GM19438 (cell line): ENCODE data around the gene NAT10.

Source experiments
- ATAC-seq: cut with Tn5 transposase; IDR thresholded peaks from one replicate; pipeline ENCODE4 v1.9.1; 2021; ENCODE audit warnings: low read depth; ENCODE audit not compliant: unreplicated experiment

The NAT10 gene

GRCh38 chr11:34104680-34105078 lies 750 bp upstream of the NAT10 start:
- no peak for ATAC-seq

GRCh38 chr11:34105957-34106504 lies 602 bp downstream of the NAT10 start:
- no peak for ATAC-seq

- ATAC-seq: no peak
Measured at GRCh38 chr11:34111722-34112270, 6.4 kb downstream of the NAT10 start.

- ATAC-seq: no peak
Measured at GRCh38 chr11:34114014-34114413, 8.6 kb downstream of the NAT10 start.

- no peak for ATAC-seq
Measured at GRCh38 chr11:34114471-34114870, 9.0 kb downstream of the NAT10 start.

GRCh38 chr11:34120651-34121050 lies 15.2 kb downstream of the NAT10 start:
- no peak for ATAC-seq

GRCh38 chr11:34124885-34125668 lies 19.6 kb downstream of the NAT10 start:
- no peak for ATAC-seq

DNA sequence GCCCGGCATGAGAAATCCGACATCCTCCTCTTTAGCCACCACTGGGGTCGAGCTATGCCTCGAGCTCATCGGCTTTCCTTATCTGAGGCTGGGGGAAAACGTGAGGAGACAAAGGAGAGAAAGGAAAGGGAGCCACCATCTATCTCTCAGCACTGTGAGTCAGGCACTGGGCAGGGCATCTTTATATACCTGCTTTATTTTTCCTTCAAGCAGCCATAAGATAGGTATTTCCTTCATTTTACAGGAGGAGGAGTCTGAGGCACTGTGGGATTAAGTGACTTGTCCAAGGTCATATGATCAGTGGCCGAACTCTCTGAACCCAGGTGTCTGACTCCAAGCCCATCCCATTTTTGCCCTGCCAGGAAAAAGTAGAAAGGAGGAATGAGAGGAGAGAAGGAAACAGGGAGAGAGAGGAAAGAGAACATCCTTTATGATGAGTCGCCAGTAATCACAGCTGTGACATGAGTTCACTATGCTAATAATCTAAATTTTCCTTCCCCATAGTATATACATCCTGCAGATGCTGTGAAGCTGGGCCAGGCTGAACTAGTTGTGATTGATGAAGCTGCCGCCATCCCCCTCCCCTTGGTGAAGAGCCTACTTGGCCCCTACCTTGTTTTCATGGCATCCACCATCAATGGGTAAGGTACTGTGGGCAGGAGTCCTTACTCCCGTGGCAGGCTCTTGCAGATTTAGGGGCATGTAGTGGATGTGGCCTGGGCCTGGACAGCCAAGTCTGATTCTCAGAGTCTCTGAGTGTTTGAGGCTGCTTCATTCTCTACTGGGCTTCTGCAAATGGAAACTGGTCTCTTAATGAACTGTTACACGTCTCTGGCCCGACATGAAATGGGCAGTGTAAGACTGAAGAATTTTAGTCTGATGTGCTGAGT lies 21.8 kb downstream of the NAT10 start:
- ATAC-seq: no peak

DNA sequence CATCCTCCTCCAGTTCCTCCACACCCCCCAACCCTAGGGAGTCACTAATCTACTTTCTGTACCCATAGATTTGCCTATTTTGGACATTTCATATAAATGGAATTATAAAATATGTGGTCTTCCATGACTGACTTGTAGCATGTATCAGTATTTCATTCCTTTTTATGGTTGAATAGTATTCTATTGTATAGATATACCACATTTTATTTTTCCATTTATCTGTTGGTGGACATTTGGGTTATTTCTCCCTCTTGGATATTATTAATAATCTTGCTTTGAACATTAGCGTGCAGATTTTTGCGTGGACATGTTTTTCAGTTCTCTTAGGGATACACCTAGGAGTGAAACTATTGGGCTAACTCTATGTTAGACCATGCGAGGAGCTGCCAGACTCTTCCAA lies 23.4 kb downstream of the NAT10 start:
- ATAC-seq: no peak

DNA sequence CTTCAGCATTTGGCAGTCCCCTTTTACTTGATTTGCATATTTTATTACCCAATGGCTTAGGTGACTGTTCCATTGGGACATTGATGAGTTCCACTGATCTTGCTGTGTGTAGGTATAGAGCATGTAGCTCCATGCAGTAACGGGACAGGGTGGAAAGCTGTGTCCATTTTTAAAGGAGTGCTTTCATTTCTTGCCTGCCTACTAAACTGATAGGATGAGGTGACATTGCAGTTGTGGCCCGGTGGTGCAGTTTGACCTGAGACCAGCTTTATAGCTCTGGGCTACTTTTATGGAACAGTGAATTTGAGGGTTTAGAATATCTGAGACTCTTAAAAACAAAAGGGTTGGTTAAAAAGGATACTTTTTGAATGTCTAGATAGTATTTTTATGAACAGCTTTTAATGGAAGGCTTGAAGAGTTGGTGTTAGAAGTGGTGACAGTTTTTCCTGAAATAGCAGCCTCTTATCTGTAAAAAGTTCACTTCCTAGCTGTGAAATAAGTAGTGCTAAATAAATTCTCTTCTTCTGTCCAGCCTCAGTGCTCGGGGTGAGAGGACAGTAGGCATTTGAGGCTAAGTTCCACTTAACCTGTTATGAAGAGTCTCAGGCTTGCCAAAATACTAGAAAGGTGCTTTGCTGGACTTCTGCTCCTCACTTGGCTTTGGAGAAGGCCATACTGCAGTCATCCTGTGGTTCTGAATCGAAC lies 27.0 kb downstream of the NAT10 start:
- no peak for ATAC-seq

- no peak for ATAC-seq
Measured at GRCh38 chr11:34134765-34135164, 29.3 kb downstream of the NAT10 start.

- no peak for ATAC-seq
Measured at GRCh38 chr11:34135439-34135838, 30.0 kb downstream of the NAT10 start.

DNA sequence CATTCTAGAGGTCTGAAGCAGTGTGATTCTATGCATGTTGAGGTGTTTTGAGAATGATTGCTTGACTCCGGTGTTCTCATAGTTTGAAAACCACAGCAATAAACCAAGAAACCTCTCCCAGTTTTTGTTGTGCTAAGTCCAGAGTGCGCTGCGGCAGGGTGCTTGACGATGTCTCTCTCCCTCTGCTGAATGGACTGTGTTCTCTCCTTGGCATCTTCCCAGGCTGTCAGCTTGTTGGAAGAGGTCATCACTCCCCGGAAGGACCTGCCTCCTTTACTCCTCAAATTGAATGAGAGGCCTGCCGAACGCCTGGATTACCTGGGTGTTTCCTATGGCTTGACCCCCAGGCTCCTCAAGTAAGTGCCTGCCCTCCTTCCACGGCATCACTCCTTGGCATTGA lies 31.0 kb downstream of the NAT10 start:
- ATAC-seq: no peak

- no peak for ATAC-seq
Measured at GRCh38 chr11:34139346-34139745, 33.9 kb downstream of the NAT10 start.

DNA sequence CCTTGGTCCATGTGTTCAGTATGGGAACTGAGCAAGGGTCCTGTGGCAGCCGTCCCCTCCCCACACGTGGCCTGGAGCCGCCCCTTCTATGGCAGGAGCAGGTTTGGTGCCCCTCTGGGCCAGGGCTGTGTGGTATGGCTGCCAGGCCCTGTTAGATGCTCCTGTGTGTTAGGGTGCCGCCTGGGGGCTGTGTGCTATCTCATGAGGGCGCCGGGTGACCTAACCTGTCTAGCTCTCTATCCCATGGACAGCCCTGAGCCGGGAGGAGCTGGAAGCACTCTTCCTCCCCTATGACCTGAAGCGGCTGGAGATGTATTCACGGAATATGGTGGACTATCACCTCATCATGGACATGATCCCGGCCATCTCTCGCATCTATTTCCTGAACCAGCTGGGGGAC lies 34.7 kb downstream of the NAT10 start:
- ATAC-seq: no peak

DNA sequence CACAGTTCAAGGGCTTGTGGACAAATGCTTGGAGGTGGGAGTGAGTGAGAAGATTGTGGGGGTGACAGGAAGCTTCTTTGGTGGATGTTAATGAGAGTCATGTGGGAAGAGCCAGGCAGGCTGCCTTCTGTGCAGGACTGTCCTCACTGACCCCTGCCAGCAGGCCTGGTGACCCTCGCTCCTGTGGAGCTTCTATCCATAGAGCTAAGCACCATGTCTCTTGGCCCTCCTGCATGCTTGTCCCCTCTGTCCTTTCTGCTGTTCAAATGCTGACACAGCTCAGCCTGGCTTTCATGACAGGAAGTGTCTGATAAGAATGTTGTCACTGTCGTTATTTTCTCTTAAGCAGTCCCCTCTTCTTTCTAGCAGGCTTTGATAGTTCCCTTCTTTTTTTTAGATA lies 37.6 kb downstream of the NAT10 start:
- ATAC-seq: no peak

GRCh38 chr11:34145073-34145472 lies 39.6 kb downstream of the NAT10 start:
- ATAC-seq: no peak

GRCh38 chr11:34145847-34146381 lies 40.5 kb downstream of the NAT10 start:
- no peak for ATAC-seq

- ATAC-seq: no peak
Measured at GRCh38 chr11:34146411-34146810, 41.0 kb downstream of the NAT10 start.

DNA sequence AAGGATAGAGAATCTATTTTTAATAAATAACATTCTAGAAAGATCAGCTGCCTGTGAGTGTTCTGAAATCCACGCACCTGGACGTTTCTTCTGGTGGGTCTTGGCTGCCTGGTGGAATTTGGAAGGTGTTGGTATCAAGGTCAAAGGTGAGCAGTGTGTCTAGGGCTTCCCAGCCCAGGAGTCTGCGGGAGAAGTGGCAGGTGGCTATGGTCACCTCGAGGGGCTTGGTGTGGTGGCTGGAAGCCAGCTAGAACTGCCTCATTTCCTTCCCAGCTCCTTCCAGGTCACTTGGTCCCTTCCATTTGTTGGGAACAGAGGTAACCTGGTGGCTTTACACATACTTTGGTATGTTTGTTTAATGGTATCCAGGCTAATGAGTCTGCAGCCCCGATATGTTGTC lies 41.4 kb downstream of the NAT10 start:
- no peak for ATAC-seq
